A549 (cell line): Measurements from ENCODE around the gene DOCK10. TPM values are rescaled to one million over a fixed set of nuclear protein-coding genes. Genes with fewer than 3 reads are reported as not detected.

Source experiments
- ATAC-seq, 2 experiments: fragments of 200-7000 bp in 1 of 2; fragments of >200 bp in 1 of 2; cut with Nextera tagmentation in 1 of 2; cut with Tn5 transposase in 1 of 2; 3 replicates each; pipeline versions ENCODE4 v1.8.0 to v1.9.1; 2018 to 2020; ENCODE audit warnings: mild to moderate bottlenecking in 1 of 2, moderate library complexity in 1 of 2
- CTCF ChIA-PET: fragments of 300-600 bp; sonication (Branson Sonifier 250); formaldehyde crosslinking; extraction: SDS; loops from one replicate; lab custom pipeline; 2021; ENCODE audit warnings: antibody characterized with exemption, inconsistent platforms; lab: Yijun Ruan, JAX
- POLR2A ChIA-PET: fragments of 350-600 bp; formaldehyde crosslinking; extraction: SDS; loops from one replicate; lab custom pipeline; 2021; ENCODE audit warnings: antibody characterized with exemption, inconsistent platforms; lab: Yijun Ruan, JAX
- DNase-seq, 2 experiments: peaks; one replicate each; pipeline versions ENCODE4 v3.0.0 to v3.0.0-alpha.2; 2011 to 2016; ENCODE audit warnings: low read depth in 1 of 2, low spot score in 1 of 2
- FAIRE-seq: peaks from 2 replicates; lab custom pipeline; 2011; peaks lifted over from hg19 to GRCh38; lab: Jason Lieb, UNC
- H3K27ac ChIP-seq, 2 experiments: fragments of >200 bp; sonication (Bioruptor Twin); formaldehyde crosslinking; 3 replicates each; pipeline ENCODE4 v1.5.1; 2016 to 2017
- H3K4me1 ChIP-seq: fragments of >200 bp; sonication (Bioruptor Twin); formaldehyde crosslinking; 3 replicates; pipeline ENCODE4 v1.6.1; 2016
- H3K4me2 ChIP-seq: fragments of >200 bp; sonication (Bioruptor Twin); formaldehyde crosslinking; 3 replicates; pipeline ENCODE4 v1.6.1; 2016
- H3K4me3 ChIP-seq: fragments of >200 bp; sonication (Bioruptor Twin); formaldehyde crosslinking; 3 replicates; pipeline ENCODE4 v1.5.1; 2016
- H3K9me3 ChIP-seq: fragments of >200 bp; sonication (Bioruptor Twin); formaldehyde crosslinking; 3 replicates; pipeline ENCODE4 v1.6.1; 2016
- CBX8 ChIP-seq: fragments of 200-600 bp; sonication (generic); IDR thresholded peaks from 2 replicates; pipeline ENCODE4 v1.6.1; 2016
- CHD4 ChIP-seq: fragments of 200-600 bp; sonication (generic); IDR thresholded peaks from 2 replicates; pipeline ENCODE4 v1.6.1; 2016; ENCODE audit warnings: antibody characterized with exemption, mild to moderate bottlenecking, borderline replicate concordance
- E2F6 ChIP-seq: IDR thresholded peaks from 2 replicates; pipeline ENCODE4 v1.6.1; 2012; ENCODE audit warnings: low read depth, borderline replicate concordance
- EHF ChIP-seq: fragments of 250-450 bp; sonication (Bioruptor Pico); IDR thresholded peaks from 2 replicates; pipeline ENCODE4 v1.5.0; 2020; ENCODE audit warnings: mild to moderate bottlenecking
- EP300 ChIP-seq, 2 experiments: fragments of >200 bp; sonication (Bioruptor Twin); formaldehyde crosslinking; IDR thresholded peaks; 2 replicates in 1 of 2; 3 replicates in 1 of 2; pipeline ENCODE4 v1.6.1; 2016 to 2017
- FOSB ChIP-seq: fragments of 250-450 bp; sonication (Bioruptor Pico); IDR thresholded peaks from 2 replicates; pipeline ENCODE4 v1.5.0; 2020; ENCODE audit warnings: mild to moderate bottlenecking, moderate library complexity
- FOSL2 ChIP-seq, 2 experiments: fragments of 450-650 bp in 1 of 2; fragments of >200 bp in 1 of 2; sonication (Bioruptor Twin) in 1 of 2; formaldehyde crosslinking; IDR thresholded peaks; 2 replicates each; pipeline versions ENCODE4 v1.5.0 to v1.6.1; 2016 to 2020; ENCODE audit warnings: mild to moderate bottlenecking in 1 of 2, moderate library complexity in 1 of 2
- FOXS1 ChIP-seq: fragments of 250-450 bp; sonication (Bioruptor Pico); IDR thresholded peaks from 2 replicates; pipeline ENCODE4 v1.5.0; 2020; ENCODE audit warnings: mild to moderate bottlenecking, moderate library complexity
- HDAC2 ChIP-seq: fragments of 200-600 bp; sonication (generic); IDR thresholded peaks from 2 replicates; pipeline ENCODE4 v1.6.1; 2016
- HOXA7 ChIP-seq: fragments of 250-450 bp; sonication (Bioruptor Pico); IDR thresholded peaks from 2 replicates; pipeline ENCODE4 v1.5.0; 2020; ENCODE audit warnings: mild to moderate bottlenecking, moderate library complexity
- HOXB13 ChIP-seq: fragments of 250-450 bp; sonication (Bioruptor Pico); IDR thresholded peaks from 2 replicates; pipeline ENCODE4 v1.5.0; 2020; ENCODE audit warnings: low read depth, mild to moderate bottlenecking, moderate library complexity
- JUN ChIP-seq, 2 experiments: fragments of >200 bp; sonication (Bioruptor Twin); formaldehyde crosslinking; IDR thresholded peaks; 2 replicates in 1 of 2; 3 replicates in 1 of 2; pipeline ENCODE4 v1.6.1; 2016 to 2017
- KDM5A ChIP-seq: fragments of 200-600 bp; sonication (generic); IDR thresholded peaks from 2 replicates; pipeline ENCODE4 v1.6.1; 2016; ENCODE audit warnings: antibody characterized with exemption, mild to moderate bottlenecking
- MAFK ChIP-seq: fragments of 450-650 bp; IDR thresholded peaks from 2 replicates; pipeline ENCODE4 v1.6.1; 2014; ENCODE audit not compliant: partially characterized antibody
- MAZ ChIP-seq: fragments of 150-350 bp; IDR thresholded peaks from 2 replicates; pipeline ENCODE4 v1.6.1; 2014; ENCODE audit warnings: antibody characterized with exemption, low read depth, low read length, borderline replicate concordance
- POLR2AphosphoS2 ChIP-seq: conservative IDR thresholded peaks from 2 replicates; pipeline ENCODE4 v1.6.1; 2012; ENCODE audit warnings: low read length, improper control_type of control experiment, inconsistent platforms
- RARB ChIP-seq: fragments of 250-450 bp; sonication (Bioruptor Pico); IDR thresholded peaks from 2 replicates; pipeline ENCODE4 v1.8.0; 2021; ENCODE audit warnings: mild to moderate bottlenecking, moderate library complexity
- RNF2 ChIP-seq: fragments of 200-600 bp; sonication (generic); IDR thresholded peaks from 2 replicates; pipeline ENCODE4 v1.6.1; 2016; ENCODE audit warnings: low read depth, mild to moderate bottlenecking, antibody characterized with exemption, moderate library complexity, borderline replicate concordance
- SMC3 ChIP-seq: fragments of >200 bp; sonication (Bioruptor Twin); formaldehyde crosslinking; IDR thresholded peaks from 3 replicates; pipeline ENCODE4 v1.6.1; 2018; ENCODE audit warnings: inconsistent platforms
- TP53 ChIP-seq: fragments of 250-450 bp; sonication (Bioruptor Pico); IDR thresholded peaks from 2 replicates; pipeline ENCODE4 v1.5.0; 2021; ENCODE audit warnings: mild to moderate bottlenecking, moderate library complexity
- ZSCAN20 ChIP-seq: fragments of 250-450 bp; sonication (Bioruptor Pico); IDR thresholded peaks from 2 replicates; pipeline ENCODE4 v1.8.0; 2022; ENCODE audit warnings: mild to moderate bottlenecking, moderate library complexity
- WGBS: methylation state at CpG from one replicate; pipeline ENCODE4 v1.1.6; 2017; ENCODE audit errors: missing lambda C conversion rate; 5-methylcytosine and 5-hydroxymethylcytosine counted together
- polyA plus RNA-seq, 4 experiments: library from polyadenylated mRNA; depleted of rRNA in 3 of 4; stranded (reverse); fragments of >200 nt; fragmentation: RNase III in 1 of 4; extraction: RNeasy Plus Mini Kit Qiagen cat#74134 plus additional on column Dnase treatment in 1 of 4; gene quantifications; 2 replicates in 3 of 4; 3 replicates in 1 of 4; pipeline ENCODE4 v1.2.3, GENCODE V29; 2011 to 2017
- TF ChIP-seq, protein P1 (sequence below): fragments of 200-600 bp; sonication (generic); IDR thresholded peaks from 2 replicates; pipeline ENCODE4 v1.6.1; 2016; ENCODE audit warnings: antibody characterized with exemption, mild to moderate bottlenecking, moderate library complexity
- TF ChIP-seq, protein P2 (sequence below): IDR thresholded peaks from 2 replicates; pipeline ENCODE4 v1.6.1; 2012
- TF ChIP-seq, protein P3 (sequence below): IDR thresholded peaks from 2 replicates; pipeline ENCODE4 v1.6.1; 2012
- TF ChIP-seq, protein P4 (sequence below): fragments of 250-450 bp; sonication (Bioruptor Pico); IDR thresholded peaks from 2 replicates; pipeline ENCODE4 v1.5.0; 2020; ENCODE audit warnings: low read depth, mild to moderate bottlenecking, moderate library complexity
- TF ChIP-seq, protein P5 (sequence below): fragments of >200 bp; sonication (Bioruptor Twin); formaldehyde crosslinking; IDR thresholded peaks from 3 replicates; pipeline ENCODE4 v1.6.1; 2016

The DOCK10 gene
- polyA plus RNA-seq, 2 of the 4 experiments (the other 2 are of a cell fraction) = 43.0 to 45.3 TPM

GRCh38 chr2:224769489-224769888, 272.8 kb downstream of the DOCK10 start:
- ChIA-PET POLR2A (no interaction called here), CTCF (no interaction called here)
- ATAC-seq (no peak), DNase-seq (no peak)
- Histone ChIP-seq H3K4me2 (no peak overlapping the region), H3K27ac (no peak overlapping the region), H3K4me3 (no peak overlapping the region)
- 91% methylated on average over 6 of the region's 6 CpGs for WGBS
- TF ChIP-seq MAZ (no peak), KDM5A (no peak), CHD4 (no peak), TP53 (no peak), HOXB13 (CRISPR knock-in tag) (no peak), JUN (IDR thresholded peaks at IDR 0.05) (no peak), POLR2AphosphoS2 (no peak), RNF2 (no peak), CBX8 (no peak), FOSL2 (IDR thresholded peaks at IDR 0.05) (no peak), FOSL2 (CRISPR knock-in tag; IDR thresholded peaks at IDR 0.05) (no peak), ZSCAN20 (CRISPR knock-in tag) (no peak)
- TF ChIP-seq, protein P1, sequence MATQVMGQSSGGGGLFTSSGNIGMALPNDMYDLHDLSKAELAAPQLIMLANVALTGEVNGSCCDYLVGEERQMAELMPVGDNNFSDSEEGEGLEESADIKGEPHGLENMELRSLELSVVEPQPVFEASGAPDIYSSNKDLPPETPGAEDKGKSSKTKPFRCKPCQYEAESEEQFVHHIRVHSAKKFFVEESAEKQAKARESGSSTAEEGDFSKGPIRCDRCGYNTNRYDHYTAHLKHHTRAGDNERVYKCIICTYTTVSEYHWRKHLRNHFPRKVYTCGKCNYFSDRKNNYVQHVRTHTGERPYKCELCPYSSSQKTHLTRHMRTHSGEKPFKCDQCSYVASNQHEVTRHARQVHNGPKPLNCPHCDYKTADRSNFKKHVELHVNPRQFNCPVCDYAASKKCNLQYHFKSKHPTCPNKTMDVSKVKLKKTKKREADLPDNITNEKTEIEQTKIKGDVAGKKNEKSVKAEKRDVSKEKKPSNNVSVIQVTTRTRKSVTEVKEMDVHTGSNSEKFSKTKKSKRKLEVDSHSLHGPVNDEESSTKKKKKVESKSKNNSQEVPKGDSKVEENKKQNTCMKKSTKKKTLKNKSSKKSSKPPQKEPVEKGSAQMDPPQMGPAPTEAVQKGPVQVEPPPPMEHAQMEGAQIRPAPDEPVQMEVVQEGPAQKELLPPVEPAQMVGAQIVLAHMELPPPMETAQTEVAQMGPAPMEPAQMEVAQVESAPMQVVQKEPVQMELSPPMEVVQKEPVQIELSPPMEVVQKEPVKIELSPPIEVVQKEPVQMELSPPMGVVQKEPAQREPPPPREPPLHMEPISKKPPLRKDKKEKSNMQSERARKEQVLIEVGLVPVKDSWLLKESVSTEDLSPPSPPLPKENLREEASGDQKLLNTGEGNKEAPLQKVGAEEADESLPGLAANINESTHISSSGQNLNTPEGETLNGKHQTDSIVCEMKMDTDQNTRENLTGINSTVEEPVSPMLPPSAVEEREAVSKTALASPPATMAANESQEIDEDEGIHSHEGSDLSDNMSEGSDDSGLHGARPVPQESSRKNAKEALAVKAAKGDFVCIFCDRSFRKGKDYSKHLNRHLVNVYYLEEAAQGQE = no peak
- TF ChIP-seq, protein P2, sequence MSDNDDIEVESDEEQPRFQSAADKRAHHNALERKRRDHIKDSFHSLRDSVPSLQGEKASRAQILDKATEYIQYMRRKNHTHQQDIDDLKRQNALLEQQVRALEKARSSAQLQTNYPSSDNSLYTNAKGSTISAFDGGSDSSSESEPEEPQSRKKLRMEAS = no peak
- TF ChIP-seq, protein P3, sequence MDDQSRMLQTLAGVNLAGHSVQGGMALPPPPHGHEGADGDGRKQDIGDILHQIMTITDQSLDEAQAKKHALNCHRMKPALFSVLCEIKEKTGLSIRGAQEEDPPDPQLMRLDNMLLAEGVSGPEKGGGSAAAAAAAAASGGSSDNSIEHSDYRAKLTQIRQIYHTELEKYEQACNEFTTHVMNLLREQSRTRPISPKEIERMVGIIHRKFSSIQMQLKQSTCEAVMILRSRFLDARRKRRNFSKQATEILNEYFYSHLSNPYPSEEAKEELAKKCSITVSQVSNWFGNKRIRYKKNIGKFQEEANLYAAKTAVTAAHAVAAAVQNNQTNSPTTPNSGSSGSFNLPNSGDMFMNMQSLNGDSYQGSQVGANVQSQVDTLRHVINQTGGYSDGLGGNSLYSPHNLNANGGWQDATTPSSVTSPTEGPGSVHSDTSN = no peak
- TF ChIP-seq, protein P4, sequence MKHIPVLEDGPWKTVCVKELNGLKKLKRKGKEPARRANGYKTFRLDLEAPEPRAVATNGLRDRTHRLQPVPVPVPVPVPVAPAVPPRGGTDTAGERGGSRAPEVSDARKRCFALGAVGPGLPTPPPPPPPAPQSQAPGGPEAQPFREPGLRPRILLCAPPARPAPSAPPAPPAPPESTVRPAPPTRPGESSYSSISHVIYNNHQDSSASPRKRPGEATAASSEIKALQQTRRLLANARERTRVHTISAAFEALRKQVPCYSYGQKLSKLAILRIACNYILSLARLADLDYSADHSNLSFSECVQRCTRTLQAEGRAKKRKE = no peak
- TF ChIP-seq, protein P5, sequence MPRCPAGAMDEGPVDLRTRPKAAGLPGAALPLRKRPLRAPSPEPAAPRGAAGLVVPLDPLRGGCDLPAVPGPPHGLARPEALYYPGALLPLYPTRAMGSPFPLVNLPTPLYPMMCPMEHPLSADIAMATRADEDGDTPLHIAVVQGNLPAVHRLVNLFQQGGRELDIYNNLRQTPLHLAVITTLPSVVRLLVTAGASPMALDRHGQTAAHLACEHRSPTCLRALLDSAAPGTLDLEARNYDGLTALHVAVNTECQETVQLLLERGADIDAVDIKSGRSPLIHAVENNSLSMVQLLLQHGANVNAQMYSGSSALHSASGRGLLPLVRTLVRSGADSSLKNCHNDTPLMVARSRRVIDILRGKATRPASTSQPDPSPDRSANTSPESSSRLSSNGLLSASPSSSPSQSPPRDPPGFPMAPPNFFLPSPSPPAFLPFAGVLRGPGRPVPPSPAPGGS = no peak
- TF ChIP-seq, all 56 proteins: peak for 0
- H3K4me1 ChIP-seq = no peaks in the 10 kb centered on the region
- no peaks in the 10 kb centered on the region for H3K9me3 ChIP-seq
- no peak for FAIRE-seq

GRCh38 chr2:224764565-224765236, 277.6 kb downstream of the DOCK10 start:
- Histone ChIP-seq H3K4me2 (no peak overlapping the region), H3K4me3 (no peak overlapping the region), H3K4me1 (no peaks in the 10 kb centered on the region), H3K9me3 (no peaks in the 10 kb centered on the region), H3K27ac (no peak overlapping the region)
- no peak for ATAC-seq
- no peak for FAIRE-seq
- no peak for DNase-seq
- POLR2A ChIA-PET = no interaction called here
- WGBS = 91% methylated on average over 2 of the region's 2 CpGs
- CTCF ChIA-PET = interaction anchor here (0.7 kb wide), 1 partner anchor 343 kb away, joined by 3 read pairs; no protein-coding TSS in a partner anchor
- TF ChIP-seq MAFK = no peak
- no peak for TF ChIP-seq FOXS1
- no peak for TF ChIP-seq RARB
- no peak for TF ChIP-seq E2F6
- TF ChIP-seq, protein P2 = no peak
- TF ChIP-seq HOXA7 (CRISPR knock-in tag) = no peak
- no peak for TF ChIP-seq SMC3
- no peak for TF ChIP-seq POLR2AphosphoS2
- no peak for TF ChIP-seq RNF2
- TF ChIP-seq EP300 (IDR thresholded peaks at IDR 0.05) = no peak
- no peak for TF ChIP-seq FOSB (CRISPR knock-in tag)
- no peak for TF ChIP-seq KDM5A
- no peak for TF ChIP-seq EHF
- TF ChIP-seq FOSL2 (IDR thresholded peaks at IDR 0.05) = no peak
- TF ChIP-seq FOSL2 (CRISPR knock-in tag; IDR thresholded peaks at IDR 0.05) = no peak
- no peak for TF ChIP-seq HDAC2
